ENCODE measurements around the gene CCDC141. TPM values are rescaled to one million over a fixed set of nuclear protein-coding genes. Genes with fewer than 3 reads are reported as not detected.

CCDC141 gene
- polyA plus RNA-seq, 1 donor from 2014 or later: 0.27 TPM

DNA sequence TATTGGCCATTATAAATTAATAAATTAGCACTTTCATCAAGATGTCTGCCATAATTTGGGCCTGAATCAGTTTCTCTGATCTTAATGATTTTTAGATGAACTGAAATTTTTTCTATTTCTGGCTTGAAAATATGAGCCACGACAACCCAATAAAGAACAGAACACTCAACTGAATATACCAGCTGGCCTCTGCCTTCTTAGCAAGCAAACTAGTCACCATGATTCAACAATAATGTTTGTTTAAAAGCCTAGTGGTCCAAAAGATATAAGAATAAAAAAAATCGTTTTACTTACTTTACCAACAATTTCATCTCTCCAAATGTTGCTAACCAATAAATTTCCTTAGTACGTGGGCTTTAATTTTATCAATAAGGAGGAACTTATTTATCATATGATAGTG is 176.0 kb downstream of the CCDC141 start:
- Histone ChIP-seq H3K36me3 (ENCODE audit: insufficient read depth, low read length) (no peaks in the 10 kb centered on the region), H3K9me3 (ENCODE audit: low read length) (no peaks in the 10 kb centered on the region), H3K4me3 (ENCODE audit: low read length) (no peak overlapping the region), H3K9me2 (ENCODE audit: insufficient read depth, low read length) (no peaks in the 10 kb centered on the region), H3K27ac (ENCODE audit: low read length) (no peak overlapping the region), H3F3A (ENCODE audit: insufficient read depth, low read length, poor library complexity, severe bottlenecking) (peaks cover 7% of the 10 kb centered on the region), H2AFZ (ENCODE audit: low read depth, low read length) (no peak overlapping the region), H3K4me2 (ENCODE audit: low read length) (no peak overlapping the region), H3K27me3 (ENCODE audit: insufficient read depth, low read depth, low read length) (no peaks in the 10 kb centered on the region), H3K9ac (ENCODE audit: low read length) (no peak overlapping the region), H3K79me2 (replicated peaks; ENCODE audit: insufficient read depth, low read length) (no peaks in the 10 kb centered on the region), H4K20me1 (ENCODE audit: insufficient read depth) (no peaks in the 10 kb centered on the region)
- TF ChIP-seq RAD21 (conservative IDR thresholded peaks at IDR 0.05) (no peak), SMC3 (conservative IDR thresholded peaks at IDR 0.05; ENCODE audit: poor library complexity) (no peak), TAF1 (IDR thresholded peaks at IDR 0.05; ENCODE audit: low read depth) (no peak), MXI1 (conservative IDR thresholded peaks at IDR 0.05; ENCODE audit: poor library complexity, severe bottlenecking) (no peak), EP300 (conservative IDR thresholded peaks at IDR 0.05; ENCODE audit: poor library complexity, severe bottlenecking) (no peak), EZH2 (IDR thresholded peaks at IDR 0.05; ENCODE audit: borderline replicate concordance, insufficient read depth, low read length, poor library complexity, severe bottlenecking) (no peak), POLR2AphosphoS5 (IDR thresholded peaks at IDR 0.05) (no peak)
- TF ChIP-seq, protein P1, sequence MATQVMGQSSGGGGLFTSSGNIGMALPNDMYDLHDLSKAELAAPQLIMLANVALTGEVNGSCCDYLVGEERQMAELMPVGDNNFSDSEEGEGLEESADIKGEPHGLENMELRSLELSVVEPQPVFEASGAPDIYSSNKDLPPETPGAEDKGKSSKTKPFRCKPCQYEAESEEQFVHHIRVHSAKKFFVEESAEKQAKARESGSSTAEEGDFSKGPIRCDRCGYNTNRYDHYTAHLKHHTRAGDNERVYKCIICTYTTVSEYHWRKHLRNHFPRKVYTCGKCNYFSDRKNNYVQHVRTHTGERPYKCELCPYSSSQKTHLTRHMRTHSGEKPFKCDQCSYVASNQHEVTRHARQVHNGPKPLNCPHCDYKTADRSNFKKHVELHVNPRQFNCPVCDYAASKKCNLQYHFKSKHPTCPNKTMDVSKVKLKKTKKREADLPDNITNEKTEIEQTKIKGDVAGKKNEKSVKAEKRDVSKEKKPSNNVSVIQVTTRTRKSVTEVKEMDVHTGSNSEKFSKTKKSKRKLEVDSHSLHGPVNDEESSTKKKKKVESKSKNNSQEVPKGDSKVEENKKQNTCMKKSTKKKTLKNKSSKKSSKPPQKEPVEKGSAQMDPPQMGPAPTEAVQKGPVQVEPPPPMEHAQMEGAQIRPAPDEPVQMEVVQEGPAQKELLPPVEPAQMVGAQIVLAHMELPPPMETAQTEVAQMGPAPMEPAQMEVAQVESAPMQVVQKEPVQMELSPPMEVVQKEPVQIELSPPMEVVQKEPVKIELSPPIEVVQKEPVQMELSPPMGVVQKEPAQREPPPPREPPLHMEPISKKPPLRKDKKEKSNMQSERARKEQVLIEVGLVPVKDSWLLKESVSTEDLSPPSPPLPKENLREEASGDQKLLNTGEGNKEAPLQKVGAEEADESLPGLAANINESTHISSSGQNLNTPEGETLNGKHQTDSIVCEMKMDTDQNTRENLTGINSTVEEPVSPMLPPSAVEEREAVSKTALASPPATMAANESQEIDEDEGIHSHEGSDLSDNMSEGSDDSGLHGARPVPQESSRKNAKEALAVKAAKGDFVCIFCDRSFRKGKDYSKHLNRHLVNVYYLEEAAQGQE (IDR thresholded peaks at IDR 0.05; ENCODE audit: borderline replicate concordance): no peak
- TF ChIP-seq, protein P2, sequence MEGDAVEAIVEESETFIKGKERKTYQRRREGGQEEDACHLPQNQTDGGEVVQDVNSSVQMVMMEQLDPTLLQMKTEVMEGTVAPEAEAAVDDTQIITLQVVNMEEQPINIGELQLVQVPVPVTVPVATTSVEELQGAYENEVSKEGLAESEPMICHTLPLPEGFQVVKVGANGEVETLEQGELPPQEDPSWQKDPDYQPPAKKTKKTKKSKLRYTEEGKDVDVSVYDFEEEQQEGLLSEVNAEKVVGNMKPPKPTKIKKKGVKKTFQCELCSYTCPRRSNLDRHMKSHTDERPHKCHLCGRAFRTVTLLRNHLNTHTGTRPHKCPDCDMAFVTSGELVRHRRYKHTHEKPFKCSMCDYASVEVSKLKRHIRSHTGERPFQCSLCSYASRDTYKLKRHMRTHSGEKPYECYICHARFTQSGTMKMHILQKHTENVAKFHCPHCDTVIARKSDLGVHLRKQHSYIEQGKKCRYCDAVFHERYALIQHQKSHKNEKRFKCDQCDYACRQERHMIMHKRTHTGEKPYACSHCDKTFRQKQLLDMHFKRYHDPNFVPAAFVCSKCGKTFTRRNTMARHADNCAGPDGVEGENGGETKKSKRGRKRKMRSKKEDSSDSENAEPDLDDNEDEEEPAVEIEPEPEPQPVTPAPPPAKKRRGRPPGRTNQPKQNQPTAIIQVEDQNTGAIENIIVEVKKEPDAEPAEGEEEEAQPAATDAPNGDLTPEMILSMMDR (IDR thresholded peaks at IDR 0.05; ENCODE audit: poor library complexity, severe bottlenecking): no peak

DNA sequence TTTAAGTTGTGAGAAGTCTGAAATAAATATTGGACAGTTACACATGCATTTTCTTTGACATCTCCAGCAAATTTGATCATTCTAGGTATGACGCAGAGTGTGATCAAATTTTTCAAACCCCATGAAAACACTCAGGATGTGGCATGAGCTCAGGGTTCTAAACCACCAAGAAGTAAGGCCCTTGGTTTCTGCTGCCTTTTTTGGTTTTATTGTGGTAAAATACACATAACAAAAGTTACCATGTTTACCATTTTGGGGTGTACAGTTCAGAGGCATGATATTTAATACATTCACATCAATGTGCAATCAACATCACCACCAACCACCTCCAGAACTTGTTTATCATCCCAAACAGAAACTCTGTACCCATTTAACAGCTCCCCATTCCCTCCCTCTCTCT is 178.4 kb downstream of the CCDC141 start:
- no peaks in the 10 kb centered on the region for H4K20me1 ChIP-seq (ENCODE audit: insufficient read depth)
- no peaks in the 10 kb centered on the region for H3K27me3 ChIP-seq (ENCODE audit: insufficient read depth, low read depth, low read length)
- H3K9me2 ChIP-seq (ENCODE audit: insufficient read depth, low read length): no peaks in the 10 kb centered on the region
- peaks cover 7% of the 10 kb centered on the region for H3F3A ChIP-seq (ENCODE audit: insufficient read depth, low read length, poor library complexity, severe bottlenecking)
- no peaks in the 10 kb centered on the region for H3K9me3 ChIP-seq (ENCODE audit: low read length)
- H2AFZ ChIP-seq (ENCODE audit: low read depth, low read length): no peak overlapping the region
- H3K79me2 ChIP-seq (replicated peaks; ENCODE audit: insufficient read depth, low read length): no peaks in the 10 kb centered on the region
- no peak overlapping the region for H3K4me3 ChIP-seq (ENCODE audit: low read length)
- H3K27ac ChIP-seq (ENCODE audit: low read length): no peak overlapping the region
- H3K9ac ChIP-seq (ENCODE audit: low read length): no peak overlapping the region
- H3K4me2 ChIP-seq (ENCODE audit: low read length): no peak overlapping the region
- no peaks in the 10 kb centered on the region for H3K36me3 ChIP-seq (ENCODE audit: insufficient read depth, low read length)
- TF ChIP-seq, protein P1 (IDR thresholded peaks at IDR 0.05; ENCODE audit: borderline replicate concordance): no peak
- TF ChIP-seq RAD21 (conservative IDR thresholded peaks at IDR 0.05): no peak
- no peak for TF ChIP-seq POLR2AphosphoS5 (IDR thresholded peaks at IDR 0.05)
- TF ChIP-seq SMC3 (conservative IDR thresholded peaks at IDR 0.05; ENCODE audit: poor library complexity): no peak
- no peak for TF ChIP-seq TAF1 (IDR thresholded peaks at IDR 0.05; ENCODE audit: low read depth)
- TF ChIP-seq, protein P2 (IDR thresholded peaks at IDR 0.05; ENCODE audit: poor library complexity, severe bottlenecking): no peak
- TF ChIP-seq MXI1 (conservative IDR thresholded peaks at IDR 0.05; ENCODE audit: poor library complexity, severe bottlenecking): no peak
- no peak for TF ChIP-seq EZH2 (IDR thresholded peaks at IDR 0.05; ENCODE audit: borderline replicate concordance, insufficient read depth, low read length, poor library complexity, severe bottlenecking)
- no peak for TF ChIP-seq EP300 (conservative IDR thresholded peaks at IDR 0.05; ENCODE audit: poor library complexity, severe bottlenecking)

Data from neural cell (in vitro differentiated cells).